Stimulated activated CD8-positive, alpha-beta memory T cell treated with anti-CD3 and anti-CD28 coated beads, Interleukin-4, amount 100 ng/mL, for 24 hours (primary cell): ENCODE measurements around the gene STRADB.
"Not testable (repeated sequence)": the region's sequence is repeated elsewhere in the genome, so short reads cannot be mapped to it uniquely, and the experiment has no call there.

ENCODE experiments used
- DNase-seq: peaks from one replicate; pipeline ENCODE4 v3.0.0-alpha.2; 2020; ENCODE audit warnings: low read depth

Gene STRADB, protein sequence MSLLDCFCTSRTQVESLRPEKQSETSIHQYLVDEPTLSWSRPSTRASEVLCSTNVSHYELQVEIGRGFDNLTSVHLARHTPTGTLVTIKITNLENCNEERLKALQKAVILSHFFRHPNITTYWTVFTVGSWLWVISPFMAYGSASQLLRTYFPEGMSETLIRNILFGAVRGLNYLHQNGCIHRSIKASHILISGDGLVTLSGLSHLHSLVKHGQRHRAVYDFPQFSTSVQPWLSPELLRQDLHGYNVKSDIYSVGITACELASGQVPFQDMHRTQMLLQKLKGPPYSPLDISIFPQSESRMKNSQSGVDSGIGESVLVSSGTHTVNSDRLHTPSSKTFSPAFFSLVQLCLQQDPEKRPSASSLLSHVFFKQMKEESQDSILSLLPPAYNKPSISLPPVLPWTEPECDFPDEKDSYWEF

DNA sequence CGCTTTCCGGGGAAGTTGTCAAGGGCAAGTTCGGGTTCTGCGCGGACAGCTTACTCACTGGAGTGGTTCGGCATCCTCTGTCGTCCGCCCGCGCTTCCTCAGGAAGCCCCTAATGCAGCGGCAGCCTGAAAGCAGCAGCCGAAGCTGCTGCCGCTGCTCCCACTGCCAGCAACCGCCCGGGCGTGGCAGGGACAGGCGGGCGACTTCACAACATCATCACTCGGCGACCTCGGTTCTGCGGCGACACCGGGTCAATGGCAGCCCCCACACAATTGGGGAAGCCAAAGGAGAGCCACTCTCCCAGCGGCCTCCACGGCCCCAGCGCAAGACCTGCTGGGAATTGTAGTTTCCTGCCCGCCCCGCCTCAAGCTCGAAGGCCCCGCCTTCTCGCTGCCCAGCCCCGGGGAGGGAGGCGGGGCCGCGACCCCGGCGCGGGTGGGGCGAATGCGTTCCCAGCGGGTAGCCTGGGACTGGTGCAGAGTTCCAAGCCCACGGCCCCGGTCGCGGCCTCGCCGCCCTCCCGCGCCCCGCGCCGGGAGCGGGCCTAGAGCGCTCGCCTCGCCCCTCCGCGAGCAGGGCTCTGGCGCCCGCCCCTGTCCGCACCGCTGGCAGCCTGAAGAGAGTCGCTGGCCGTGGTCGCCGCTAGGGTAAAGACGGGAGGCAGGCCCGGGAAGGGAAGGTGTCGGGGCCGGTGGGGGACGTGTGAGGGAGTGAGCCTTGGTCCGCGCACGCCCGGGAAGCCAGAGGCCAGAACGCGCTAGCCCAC lies at the start of gene STRADB, which contains the start of gene TRAK2:
Gene STRADB, plus strand, starts transcription at position 449 of the 766 bp plus-strand sequence. CDS start 3,101 bp downstream, outside the sequence.
Gene TRAK2, minus strand, starts transcription at position 167 of the 766 bp plus-strand sequence. CDS start 30,951 bp downstream, outside the sequence.
- DNase-seq: peak; percentile 94

DNA sequence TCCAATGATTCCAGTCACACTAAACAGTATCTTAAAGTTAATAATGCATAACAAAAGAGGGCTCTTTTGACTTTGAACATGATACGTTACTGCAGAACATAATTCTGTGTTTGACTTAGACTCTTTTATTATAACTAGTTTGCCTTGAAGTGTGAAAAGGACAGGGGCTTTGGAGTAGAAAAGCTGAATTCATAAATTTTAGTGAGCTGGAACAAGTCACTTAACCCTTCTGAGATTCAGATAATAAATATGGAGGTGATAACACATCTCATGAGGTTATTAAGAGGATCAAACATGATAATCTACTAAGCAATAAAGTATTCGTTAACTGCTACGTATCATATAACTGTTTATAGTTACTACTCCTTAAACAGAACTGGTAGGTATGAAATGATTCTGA lies 49.7 kb upstream of the STRADB start:
- DNase-seq: no peak

GRCh38 chr2:201402651-201403562 lies 48.6 kb upstream of the STRADB start:
- DNase-seq: no peak

- DNase-seq: no peak
Observed at GRCh38 chr2:201403880-201404279, 47.7 kb upstream of the STRADB start.

DNA sequence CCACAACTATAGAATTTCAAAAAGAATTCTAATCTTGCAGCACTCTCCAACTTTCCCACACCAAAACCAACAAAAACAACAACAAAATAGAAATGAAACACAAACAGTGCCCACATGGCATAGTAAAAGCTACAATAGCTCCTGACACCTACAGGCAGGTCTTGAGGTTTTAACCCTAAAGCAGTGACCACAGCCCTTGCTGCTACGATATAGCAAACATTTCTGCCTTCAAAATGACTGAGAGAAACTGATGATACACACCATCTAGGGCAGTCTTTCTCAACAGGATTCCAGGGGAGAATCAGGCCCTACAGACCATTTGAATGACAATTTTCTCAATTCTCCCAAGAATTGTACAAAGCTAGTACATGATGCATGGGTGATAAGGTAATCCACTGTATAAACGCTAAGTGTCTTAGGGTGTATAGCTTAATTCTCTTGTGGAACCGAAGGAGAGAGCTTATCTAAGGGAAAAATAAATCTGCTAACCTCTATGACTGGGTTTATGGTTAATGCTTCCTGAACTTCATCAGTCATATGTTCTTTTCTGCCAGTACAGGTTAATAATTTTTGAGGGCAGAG lies 46.8 kb upstream of the STRADB start:
- DNase-seq: no peak

- DNase-seq: no peak
Observed at GRCh38 chr2:201406077-201406662, 45.4 kb upstream of the STRADB start.

DNA sequence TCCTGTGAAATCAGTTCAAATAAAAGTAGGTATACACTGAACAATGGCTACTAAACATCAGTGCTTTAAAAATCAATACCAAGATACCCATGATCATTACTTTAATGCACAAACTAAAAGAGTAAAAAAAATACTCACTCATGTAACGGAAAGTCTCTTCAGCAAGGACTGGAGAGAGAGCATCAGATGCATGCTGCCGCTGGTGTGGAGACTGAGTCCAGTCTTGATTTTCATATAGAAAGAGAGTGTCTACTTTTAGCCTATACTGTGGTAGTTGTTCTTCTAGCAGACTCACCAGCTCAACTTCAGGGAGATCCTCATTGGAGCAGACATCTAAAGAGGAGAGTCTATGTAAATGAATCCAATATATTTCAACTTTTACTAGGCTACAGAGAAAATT lies 44.3 kb upstream of the STRADB start:
- no peak for DNase-seq

DNA sequence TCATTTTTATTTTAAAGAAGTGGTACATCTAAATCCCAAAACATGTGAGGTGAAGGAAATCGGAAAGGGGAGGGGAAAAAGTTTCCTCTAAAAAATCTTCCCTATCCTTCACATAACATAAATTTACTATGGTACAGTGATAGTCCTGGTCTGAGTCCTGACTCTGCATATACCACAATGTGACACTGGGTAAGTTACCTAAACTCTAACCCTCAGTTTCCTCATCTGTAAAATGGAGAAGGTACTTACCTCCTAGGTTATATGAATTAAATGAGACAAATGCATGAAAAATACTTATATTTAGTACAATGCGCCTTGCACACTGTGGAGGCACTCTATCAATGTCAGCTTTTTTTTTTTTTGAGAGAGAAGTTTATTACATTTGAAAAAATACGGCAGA lies 42.6 kb upstream of the STRADB start:
- no peak for DNase-seq

DNA sequence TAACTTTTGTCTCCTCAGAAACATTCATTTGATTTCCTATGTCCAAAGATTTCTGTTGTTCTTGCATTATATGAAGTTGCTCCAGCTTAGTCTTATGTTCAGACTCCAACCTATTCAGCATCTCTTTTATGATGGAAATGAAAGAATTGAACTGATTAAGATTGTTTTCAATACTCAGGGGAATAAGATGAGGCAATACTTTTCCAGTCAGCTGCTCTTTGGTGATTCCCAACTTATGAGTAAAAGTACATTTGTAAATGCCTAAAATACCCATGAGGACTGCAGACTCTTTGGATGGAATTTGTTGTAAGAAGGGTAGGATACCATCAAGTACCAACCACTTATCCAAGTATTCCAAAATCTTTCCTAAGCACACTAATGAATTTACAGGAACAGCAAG lies 40.1 kb upstream of the STRADB start:
- no peak for DNase-seq

DNA sequence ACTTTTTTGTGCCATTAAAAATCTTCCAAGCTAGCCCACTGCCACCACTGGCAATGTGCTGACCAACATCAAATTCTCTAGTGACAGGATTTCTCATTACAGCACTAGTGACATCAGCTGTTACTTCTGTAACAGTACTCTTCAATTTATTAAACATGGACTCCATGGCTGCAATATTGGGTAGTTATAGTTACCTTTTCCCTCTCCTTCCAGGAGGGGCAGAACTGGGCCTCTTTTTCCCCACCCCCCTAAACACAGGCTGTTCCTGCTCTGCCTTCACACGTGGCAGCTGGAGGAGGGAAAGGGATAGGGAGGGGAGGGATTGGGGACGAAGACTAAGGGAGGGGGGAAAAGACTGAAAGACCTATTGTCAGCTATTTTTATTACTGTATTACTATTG lies 38.4 kb upstream of the STRADB start:
- no peak for DNase-seq

GRCh38 chr2:201413552-201413951 lies 38.0 kb upstream of the STRADB start:
- no peak for DNase-seq

GRCh38 chr2:201414099-201415023 lies 37.2 kb upstream of the STRADB start:
- no peak for DNase-seq

GRCh38 chr2:201415149-201415548 lies 36.4 kb upstream of the STRADB start:
- DNase-seq: no peak

GRCh38 chr2:201419057-201419635 lies 32.4 kb upstream of the STRADB start:
- DNase-seq: no peak

- no peak for DNase-seq
Observed at GRCh38 chr2:201419986-201420385, 31.6 kb upstream of the STRADB start.

DNA sequence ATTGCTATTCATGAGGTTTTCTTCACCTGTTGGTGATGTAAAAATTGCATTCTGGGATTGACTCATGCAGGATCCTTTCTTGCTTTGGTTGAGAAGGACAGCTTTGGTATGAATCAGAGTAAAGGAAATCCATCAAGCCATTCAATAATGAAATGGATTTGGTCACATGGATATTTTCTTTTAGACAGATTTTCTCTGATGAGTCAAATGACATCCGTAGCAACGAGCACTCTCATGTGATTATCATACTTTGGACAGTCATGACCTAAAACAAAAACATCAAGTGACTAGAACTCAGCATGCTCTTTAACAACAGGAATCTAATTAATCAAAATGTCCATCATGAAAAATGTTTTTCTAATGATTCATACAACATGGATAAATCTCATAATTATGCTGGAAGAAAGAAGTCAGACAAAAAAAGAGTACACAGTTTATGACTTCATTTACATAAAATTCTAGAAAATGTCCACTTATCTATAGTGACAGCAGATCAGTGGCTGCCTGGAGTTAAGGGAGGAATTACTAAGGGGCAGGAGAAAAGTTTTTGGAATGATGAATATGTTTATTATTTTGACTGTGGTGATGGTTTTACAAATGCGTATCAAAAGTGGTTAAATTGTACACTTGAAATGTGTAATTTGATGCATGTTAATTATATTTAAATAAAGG lies 31.0 kb upstream of the STRADB start:
- DNase-seq: no peak

GRCh38 chr2:201425952-201426351 lies 25.6 kb upstream of the STRADB start:
- no peak for DNase-seq

- not testable (repeated sequence) for DNase-seq
Observed at GRCh38 chr2:201428366-201428765, 23.2 kb upstream of the STRADB start.

- not testable (repeated sequence) for DNase-seq
Observed at GRCh38 chr2:201429835-201430234, 21.7 kb upstream of the STRADB start.
